MM.1S (cell line): ENCODE results near the gene COBLL1.

ENCODE experiments used
- CTCF ChIP-seq: fragments of 300-600 bp; sonication (generic); IDR thresholded peaks from 2 replicates; pipeline ENCODE4 v1.5.1; 2016; ENCODE audit warnings: antibody characterized with exemption, low read length, mixed read lengths
- EZH2 ChIP-seq: fragments of 300-600 bp; sonication (generic); optimal IDR thresholded peaks from 2 replicates; pipeline ENCODE3; 2017; ENCODE audit warnings: low read depth, mild to moderate bottlenecking, antibody characterized with exemption, low read length, mixed read lengths
- EZH2phosphoT487 ChIP-seq: fragments of 300-600 bp; sonication (generic); IDR thresholded peaks from 2 replicates; pipeline ENCODE4 v1.6.1; 2018; ENCODE audit warnings: antibody characterized with exemption, low read length

GRCh38 chr2:164859251-164859818, 17.7 kb upstream of the COBLL1 start:
- TF ChIP-seq CTCF (no peak), EZH2 (no peak), EZH2phosphoT487 (no peak)
